K562 (cell line): ENCODE results near the gene ZNF607. TPM values are rescaled to one million over a fixed set of nuclear protein-coding genes. Genes with fewer than 3 reads are reported as not detected.
"Not testable (repeated sequence)": the region's sequence is repeated elsewhere in the genome, so short reads cannot be mapped to it uniquely, and the experiment has no call there.

Source experiments
- ATAC-seq: fragments of 200-7000 bp; cut with Tn5 transposase; 3 replicates; pipeline ENCODE4 v1.9.1; 2020; ENCODE audit warnings: moderate library complexity
- BruUV-seq: library from RNA; stranded (reverse); fragments of 400-500 nt; replicated peaks from 2 replicates; lab custom pipeline; 2021; lab: Mats Ljungman, UMichigan
- CTCF ChIA-PET: fragments of 300-600 bp; formaldehyde crosslinking; extraction: SDS; loops from one replicate; lab custom pipeline; 2021; ENCODE audit warnings: low intra/inter-chr PET ratio; lab: Yijun Ruan, JAX
- POLR2A ChIA-PET: fragments of 300-600, 350-650 bp; sonication (Branson Sonifier 250); formaldehyde crosslinking; extraction: SDS; loops from one replicate; lab custom pipeline; 2021; ENCODE audit warnings: antibody characterized with exemption, inconsistent platforms; lab: Yijun Ruan, JAX
- DNase-seq, 4 experiments: peaks; one replicate each; pipeline versions ENCODE4 v3.0.0 to v3.0.0-alpha.2; 2011 to 2018; ENCODE audit warnings: low spot score in 3 of 4, mixed read lengths in 3 of 4; ENCODE audit errors: extremely low read depth in 1 of 4
- FAIRE-seq: peaks from 2 replicates; lab custom pipeline; 2011; peaks lifted over from hg19 to GRCh38; lab: Jason Lieb, UNC
- H2AFZ ChIP-seq: 2 replicates; pipeline ENCODE4 v1.6.0; 2011; ENCODE audit warnings: low read depth, low read length, control low read depth, inconsistent platforms
- H3K27ac ChIP-seq: fragments of 200-600 bp; 3 replicates; pipeline ENCODE4 v1.8.0; 2011; ENCODE audit warnings: low read depth, mild to moderate bottlenecking, control low read depth, inconsistent platforms, low read length, moderate library complexity, mixed read lengths; ENCODE audit errors: extremely low read depth
- H3K27me3 ChIP-seq, 2 experiments: fragments of 300-600 bp in 1 of 2; 2 replicates in 1 of 2; 3 replicates in 1 of 2; pipeline versions ENCODE4 v1.6.0 to v1.8.0; 2011; ENCODE audit warnings: inconsistent platforms in 2 of 2, low read length in 2 of 2, mild to moderate bottlenecking in 1 of 2, mixed read lengths in 1 of 2, moderate library complexity in 1 of 2; ENCODE audit not compliant: control insufficient read depth in 2 of 2, insufficient read depth in 2 of 2
- H3K36me3 ChIP-seq: fragments of 300-600 bp; 3 replicates; pipeline ENCODE4 v1.8.0; 2011; ENCODE audit warnings: mild to moderate bottlenecking, low read length, inconsistent platforms; ENCODE audit not compliant: control insufficient read depth, insufficient read depth
- H3K4me1 ChIP-seq, 2 experiments: fragments of 200-600 bp in 1 of 2; replicated peaks in 1 of 2; 2 replicates in 1 of 2; 3 replicates in 1 of 2; pipeline versions ENCODE4 v1.5.1 to v1.8.0; 2011; ENCODE audit warnings: inconsistent platforms in 2 of 2, low read length in 2 of 2, mild to moderate bottlenecking in 1 of 2, mixed read lengths in 1 of 2, moderate library complexity in 1 of 2; ENCODE audit not compliant: control insufficient read depth in 2 of 2, insufficient read depth in 2 of 2
- H3K4me2 ChIP-seq: 2 replicates; pipeline ENCODE4 v1.6.1; 2011; ENCODE audit warnings: low read length, control low read depth, inconsistent platforms, mixed read lengths; ENCODE audit not compliant: insufficient read depth
- H3K4me3 ChIP-seq: fragments of 200-600 bp; sonication (generic), shearing (Covaris generic); 2 replicates; pipeline ENCODE4 v1.5.1; 2016; ENCODE audit warnings: control low read depth, inconsistent platforms
- H3K79me2 ChIP-seq: fragments of 200-600 bp; 3 replicates; pipeline ENCODE4 v1.8.0; 2011; ENCODE audit warnings: low read length, inconsistent platforms; ENCODE audit not compliant: control insufficient read depth, insufficient read depth
- H3K9ac ChIP-seq, 2 experiments: 2 replicates each; pipeline versions ENCODE4 v1.6.0 to v1.6.1; 2011; ENCODE audit warnings: low read depth in 2 of 2, low read length in 2 of 2, control low read depth in 1 of 2, inconsistent platforms in 1 of 2, mild to moderate bottlenecking in 1 of 2, mixed read lengths in 1 of 2; ENCODE audit not compliant: insufficient read depth in 1 of 2
- H3K9me1 ChIP-seq: one replicate; pipeline ENCODE4 v1.6.0; 2011; ENCODE audit warnings: inconsistent platforms, mild to moderate bottlenecking, low read length, moderate library complexity; ENCODE audit not compliant: control insufficient read depth, insufficient read depth
- H3K9me3 ChIP-seq: replicated peaks from 2 replicates; pipeline ENCODE4 v1.5.1; 2011; ENCODE audit warnings: low read depth, low read length, inconsistent platforms; ENCODE audit not compliant: control insufficient read depth, insufficient read depth
- H4K20me1 ChIP-seq: replicated peaks from 2 replicates; pipeline ENCODE4 v1.6.1; 2011; ENCODE audit warnings: low read length, inconsistent platforms, mixed read lengths; ENCODE audit not compliant: control insufficient read depth, insufficient read depth
- FOXA1 ChIP-seq: fragments of 450-650 bp; IDR thresholded peaks from 2 replicates; pipeline ENCODE4 v1.6.1; 2016; ENCODE audit warnings: mild to moderate bottlenecking, borderline replicate concordance
- ZNF75A ChIP-seq: fragments of 450-650 bp; formaldehyde crosslinking; IDR thresholded peaks from 2 replicates; pipeline ENCODE4 v1.4.0; 2020; ENCODE audit warnings: mild to moderate bottlenecking
- WGBS: fragments of 100-300 bp; shearing (Covaris generic); methylation state at CpG from one replicate; pipeline ENCODE4 v1.1.6; 2016; ENCODE audit warnings: low coverage, mixed read lengths; ENCODE audit not compliant: insufficient coverage; ENCODE audit errors: missing lambda C conversion rate; 5-methylcytosine and 5-hydroxymethylcytosine counted together
- in situ Hi-C: fragments of 300-500 bp; cut with MboI; formaldehyde crosslinking; loops from 4 replicates; pipeline ENCODE4 v1.15.0; 2018; ENCODE audit warnings: inconsistent platforms, mixed read lengths
- intact Hi-C: fragments of 100-400 bp; cut with micrococcal nuclease; formaldehyde crosslinking; loops from 2 replicates; pipeline ENCODE4 v1.14.2; 2022
- polyA plus RNA-seq, 8 experiments: library from polyadenylated mRNA; depleted of rRNA in 4 of 8; stranded (reverse) in 5 of 8; unstranded in 3 of 8; fragments of >200 nt; fragmentation: Nextera tagmentation in 2 of 8; fragmentation: Illumina TruSeq in 1 of 8; extraction: Ambion mirVana in 2 of 8; extraction: Trizol in 1 of 8; gene quantifications; 2 replicates each; pipeline versions ENCODE4 v1.2.1 to v1.2.3, GENCODE V29; 2011 to 2014; ENCODE audit warnings: inconsistent platforms in 1 of 8, missing spikeins in 1 of 8
- total RNA-seq, 7 experiments: library from RNA; depleted of rRNA in 6 of 7; stranded (reverse); fragments of >200 nt in 6 of 7; fragmentation: Illumina TruSeq in 2 of 7; extraction: Trizol in 2 of 7; gene quantifications; 2 replicates each; pipeline versions ENCODE4 v1.2.1 to v1.2.3, GENCODE V29; 2011 to 2021; ENCODE audit warnings: low replicate concordance in 1 of 7

The ZNF607 gene
- total and polyA plus RNA-seq, 9 of the 15 experiments (the other 6 are each of a cell fraction or from before 2014, with no cell fraction given), result 0.65 to 5.1 (median 3.6) TPM

- H3K27ac ChIP-seq, H3K4me2 ChIP-seq, H3K36me3 ChIP-seq, CTCF ChIA-PET, H3K27me3 ChIP-seq, in situ Hi-C loops, H4K20me1 ChIP-seq, FAIRE-seq, H2AFZ ChIP-seq, DNase-seq, H3K79me2 ChIP-seq, ATAC-seq, BruUV-seq, H3K4me3 ChIP-seq, intact Hi-C loops, POLR2A ChIA-PET, H3K9me1 ChIP-seq, H3K4me1 ChIP-seq, H3K9me3 ChIP-seq, H3K9ac ChIP-seq: not testable (repeated sequence)
- 40% methylated on average over 2 of the region's 4 CpGs for WGBS
Measured at GRCh38 chr19:37757683-37758082, 38.1 kb upstream of the ZNF607 start.

GRCh38 chr19:37738371-37738770 is 18.8 kb upstream of the ZNF607 start:
- no peak overlapping the region for H2AFZ ChIP-seq
- DNase-seq (no peak), FAIRE-seq (no peak), ATAC-seq (no peak)
- no peak overlapping the region for H3K4me3 ChIP-seq
- no peak overlapping the region for H3K27ac ChIP-seq
- POLR2A ChIA-PET, result no interaction called here
- no peak overlapping the region for H3K4me2 ChIP-seq
- in situ Hi-C loops (no loop called here), intact Hi-C loops (no loop called here)
- no peaks in the 10 kb centered on the region for H3K27me3 ChIP-seq
- CTCF ChIA-PET, result no interaction called here
- no TSS peak for BruUV-seq
- no peaks in the 10 kb centered on the region for H4K20me1 ChIP-seq
- peak; percentile 83; the same call in 1 of the 2 replicates for TF ChIP-seq ZNF75A
- TF ChIP-seq FOXA1, result no peak
- 49% methylated on average over 5 of the region's 5 CpGs for WGBS
- no peaks in the 10 kb centered on the region for H3K79me2 ChIP-seq
- H3K9me1 ChIP-seq, result no peaks in the 10 kb centered on the region
- peaks cover 5% of the 10 kb centered on the region; the same call in 1 of the 3 replicates for H3K36me3 ChIP-seq
- H3K4me1 ChIP-seq, result no peaks in the 10 kb centered on the region
- no peak overlapping the region for H3K9ac ChIP-seq
- H3K9me3 ChIP-seq, result no peaks in the 10 kb centered on the region; the same call in 1 of the 2 replicates
